ENCODE data around the gene SIGMAR1.
"Not testable (repeated sequence)": the region's sequence is repeated elsewhere in the genome, so short reads cannot be mapped to it uniquely, and the experiment has no call there.

The SIGMAR1 gene

DNA sequence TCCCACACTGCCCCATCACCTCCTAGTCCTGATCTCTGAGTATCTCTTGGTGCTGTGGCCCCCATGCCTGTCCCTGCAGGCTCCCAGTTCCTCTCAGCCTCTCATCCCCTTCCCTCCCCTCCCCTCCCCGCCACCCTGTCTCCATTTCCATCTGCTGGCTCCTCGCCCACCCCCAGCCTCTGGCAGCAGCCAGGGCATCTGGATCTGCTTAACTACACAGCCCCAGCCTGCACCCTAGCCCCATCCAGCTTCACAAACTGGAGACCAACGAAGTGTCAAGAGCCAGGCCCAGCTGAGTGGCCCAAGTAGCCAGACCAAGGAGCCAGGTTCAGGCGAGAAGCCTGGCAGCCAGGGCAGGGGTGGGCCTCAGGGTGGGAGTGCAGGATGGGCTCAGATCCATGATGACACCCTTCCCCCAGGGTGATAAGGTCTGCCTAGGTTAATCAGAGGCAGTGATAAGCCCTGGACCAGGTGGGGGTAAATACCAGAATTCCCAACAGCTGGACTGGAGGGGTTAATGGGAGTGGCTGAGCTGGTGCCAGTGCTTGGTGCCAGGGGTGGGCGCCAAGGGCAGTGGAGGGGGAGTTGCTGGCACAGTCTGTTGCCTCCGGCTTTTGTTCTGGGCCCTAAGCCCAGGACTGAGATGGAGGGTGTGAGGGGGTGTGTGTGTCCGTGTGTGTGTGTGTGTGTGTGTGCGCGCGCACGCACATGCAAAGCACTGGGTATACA is 16.9 kb upstream of the SIGMAR1 start:
- no peak for DNase-seq

GRCh38 chr9:34653151-34654072 is 15.8 kb upstream of the SIGMAR1 start:
- DNase-seq = no peak

- DNase-seq = no peak
These were observed 15.0 kb upstream of the SIGMAR1 start for GRCh38 chr9:34652602-34653000.

- no peak for DNase-seq
These were observed 14.5 kb upstream of the SIGMAR1 start, which contains the start of gene IL11RA for GRCh38 chr9:34651876-34652601. TSS of gene IL11RA (plus strand) at chr9:34652185. CDS start at chr9:34655218, 3,033 bp downstream.

- DNase-seq = no peak
These were observed 13.7 kb upstream of the SIGMAR1 start for GRCh38 chr9:34651321-34651720.

DNA sequence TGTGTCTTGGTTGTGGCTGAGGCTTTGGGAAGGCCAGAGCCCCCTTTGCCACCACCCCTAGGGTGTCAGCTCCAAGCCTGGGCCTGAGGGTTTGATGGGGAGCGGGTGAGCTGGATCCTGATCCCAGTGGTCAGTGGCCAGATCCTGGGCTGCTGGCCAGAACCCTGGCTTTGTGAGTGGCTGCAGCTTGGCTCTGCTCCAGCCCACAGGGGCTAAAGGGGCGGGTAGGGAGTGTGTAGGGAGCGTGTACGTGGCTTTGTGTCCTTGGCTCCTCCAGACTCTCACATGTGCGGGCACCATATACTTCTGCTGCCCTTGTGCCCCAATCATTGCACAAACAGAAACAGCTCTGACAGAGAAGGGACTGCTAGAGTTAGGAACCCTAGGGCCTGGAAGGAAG is 13.2 kb upstream of the SIGMAR1 start:
- DNase-seq = no peak

DNA sequence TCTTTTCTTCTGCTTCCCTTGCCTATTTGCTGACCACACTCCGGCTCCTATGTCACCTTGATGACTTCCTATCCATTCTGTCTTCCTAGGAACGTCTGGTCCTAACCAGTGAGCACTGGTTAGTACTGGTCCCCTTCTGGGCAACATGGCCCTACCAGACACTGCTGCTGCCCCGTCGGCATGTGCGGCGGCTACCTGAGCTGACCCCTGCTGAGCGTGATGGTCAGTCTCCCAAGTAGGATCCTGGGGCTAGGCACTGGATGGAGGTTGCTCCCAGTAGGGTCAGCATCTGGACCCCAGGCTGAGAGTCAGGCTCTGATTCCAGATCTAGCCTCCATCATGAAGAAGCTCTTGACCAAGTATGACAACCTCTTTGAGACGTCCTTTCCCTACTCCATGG is 11.1 kb upstream of the SIGMAR1 start:
- no peak for DNase-seq

DNA sequence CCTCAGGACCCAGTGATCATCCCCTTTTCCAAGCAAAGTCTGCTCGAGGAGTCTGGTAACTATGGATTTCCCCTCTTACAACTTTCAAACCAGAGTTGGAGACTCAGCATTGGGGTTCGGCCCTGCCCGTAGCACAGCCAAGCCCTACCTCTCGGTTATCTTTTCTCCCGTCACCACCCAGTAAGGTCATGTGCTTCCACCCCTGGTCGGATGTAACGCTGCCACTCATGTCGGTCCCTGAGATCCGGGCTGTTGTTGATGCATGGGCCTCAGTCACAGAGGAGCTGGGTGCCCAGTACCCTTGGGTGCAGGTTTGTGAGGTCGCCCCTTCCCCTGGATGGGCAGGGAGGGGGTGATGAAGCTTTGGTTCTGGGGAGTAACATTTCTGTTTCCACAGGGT is 10.1 kb upstream of the SIGMAR1 start:
- no peak for DNase-seq

DNA sequence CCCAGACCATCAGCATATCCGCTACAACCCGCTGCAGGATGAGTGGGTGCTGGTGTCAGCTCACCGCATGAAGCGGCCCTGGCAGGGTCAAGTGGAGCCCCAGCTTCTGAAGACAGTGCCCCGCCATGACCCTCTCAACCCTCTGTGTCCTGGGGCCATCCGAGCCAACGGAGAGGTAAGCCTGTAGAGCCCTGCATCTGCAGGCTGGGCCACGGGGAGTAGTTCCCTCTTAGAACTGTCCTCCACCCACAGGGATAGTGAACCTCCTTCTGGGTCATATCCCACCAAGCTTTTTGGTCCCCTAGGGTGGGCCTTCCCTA is 9.5 kb upstream of the SIGMAR1 start:
- no peak for DNase-seq

DNA sequence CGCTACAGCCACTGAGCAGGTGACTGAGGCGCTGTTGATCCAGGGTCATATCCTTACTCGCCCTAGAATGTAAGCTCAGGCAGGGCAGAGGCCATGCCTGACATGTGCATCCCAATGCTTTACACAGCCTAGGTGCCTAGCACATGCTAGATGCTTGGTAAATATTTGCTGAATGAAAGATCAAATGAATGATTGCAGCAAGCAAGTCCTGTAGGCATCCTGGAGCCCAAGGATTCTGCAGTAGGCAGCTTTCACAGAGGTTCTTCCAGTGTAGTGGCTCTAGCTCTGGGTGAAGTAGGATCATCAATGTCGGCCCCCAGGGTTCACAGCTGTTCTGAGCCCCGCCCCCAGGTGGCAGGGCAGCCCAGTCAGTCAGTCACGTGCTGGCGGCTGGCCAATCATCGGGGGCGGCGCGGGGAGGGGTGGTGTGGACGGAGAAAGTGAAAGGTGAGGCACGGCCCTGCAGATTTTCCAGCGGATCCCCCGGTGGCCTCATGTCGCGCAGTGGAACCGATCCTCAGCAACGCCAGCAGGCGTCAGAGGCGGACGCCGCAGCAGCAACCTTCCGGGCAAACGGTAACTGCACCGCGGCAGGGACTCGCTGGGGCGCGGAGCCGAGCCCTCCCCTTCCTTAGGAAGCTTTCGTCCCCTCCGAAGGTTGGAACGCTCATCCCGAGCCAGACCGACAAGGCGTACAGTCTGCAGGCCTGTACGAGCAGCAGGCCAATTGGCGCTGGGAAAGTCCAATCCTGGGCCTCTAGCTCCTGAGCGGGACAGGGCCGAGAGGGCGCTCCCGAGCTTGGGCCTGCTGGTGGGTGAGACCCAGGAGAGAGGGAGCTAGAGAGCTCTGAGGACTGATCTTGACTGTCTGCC is 8.9 kb upstream of the SIGMAR1 start, which contains the start of gene GALT:
TSS of gene GALT (plus strand) at position 465 of the 873 bp plus-strand sequence. CDS start at position 495, 30 bp downstream.
- peak; percentile 96 for DNase-seq

DNA sequence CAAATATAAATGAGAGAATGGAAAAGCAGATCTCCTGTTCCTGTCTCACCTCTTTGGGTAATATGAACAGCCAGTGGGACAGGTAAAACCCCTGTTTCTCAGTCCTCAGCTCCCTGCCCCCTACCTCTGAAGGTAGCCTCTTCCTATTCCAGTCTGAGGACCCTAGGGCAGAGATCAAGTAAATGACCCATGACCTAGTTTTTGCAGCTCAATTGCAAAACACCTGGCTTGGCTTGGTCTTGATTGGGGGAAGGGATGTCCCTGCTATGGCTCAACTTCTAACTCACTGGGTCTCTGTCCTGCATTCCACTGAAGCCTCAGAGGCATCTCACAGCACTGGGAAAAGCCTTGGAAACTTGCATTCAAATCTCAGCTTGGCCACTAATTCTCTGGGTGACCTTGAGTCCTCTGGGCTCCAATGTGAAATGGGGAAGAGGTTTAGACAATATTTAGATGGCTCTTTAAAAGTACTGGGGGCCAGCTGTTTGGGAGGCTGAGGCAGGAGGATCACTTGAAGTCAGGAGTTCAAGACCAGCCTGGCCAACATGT is 7.3 kb upstream of the SIGMAR1 start:
- no peak for DNase-seq

GRCh38 chr9:34642679-34643078 is 5.1 kb upstream of the SIGMAR1 start:
- no peak for DNase-seq

GRCh38 chr9:34639322-34639721 is 1.7 kb upstream of the SIGMAR1 start:
- DNase-seq = not testable (repeated sequence)

DNA sequence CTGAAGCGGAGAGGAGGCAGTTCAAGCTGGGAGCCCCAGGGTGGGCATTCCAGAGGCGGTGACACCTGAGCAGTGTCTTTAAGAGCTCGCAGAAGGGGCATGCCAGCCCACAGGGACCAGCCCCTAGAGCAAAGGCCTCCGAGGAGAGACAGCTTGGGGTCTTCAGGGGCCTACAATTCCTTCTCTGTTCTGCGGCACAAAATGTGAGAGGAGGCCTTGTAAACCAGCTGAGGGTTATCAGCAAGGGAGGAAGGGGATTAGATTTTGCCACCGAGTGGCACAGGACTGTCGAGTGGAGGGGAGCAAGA is 505 bp upstream of the SIGMAR1 start:
- no peak for DNase-seq

- no peak for DNase-seq
These were observed 714 bp downstream of the SIGMAR1 start for GRCh38 chr9:34636791-34637355.

DNA sequence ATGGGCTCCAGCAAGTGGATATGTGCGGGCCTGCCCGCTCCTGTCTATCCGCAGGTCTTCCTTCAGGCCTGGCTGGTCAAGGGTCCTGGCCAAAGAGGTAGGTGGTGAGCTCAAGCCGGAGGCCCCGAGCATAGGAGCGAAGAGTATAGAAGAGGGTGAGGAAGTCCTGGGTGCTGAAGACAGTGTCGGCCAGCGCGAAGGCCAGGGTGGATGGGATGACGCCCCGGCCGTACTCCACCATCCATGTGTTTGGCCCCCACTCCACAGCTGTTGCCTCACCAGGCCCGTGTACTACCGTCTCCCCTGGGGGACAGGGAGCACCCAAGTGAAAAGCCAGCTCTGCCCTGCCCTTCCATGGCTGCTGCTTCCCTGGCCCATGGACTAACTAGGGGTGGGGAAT is 2.0 kb downstream of the SIGMAR1 start:
- no peak for DNase-seq

DNA sequence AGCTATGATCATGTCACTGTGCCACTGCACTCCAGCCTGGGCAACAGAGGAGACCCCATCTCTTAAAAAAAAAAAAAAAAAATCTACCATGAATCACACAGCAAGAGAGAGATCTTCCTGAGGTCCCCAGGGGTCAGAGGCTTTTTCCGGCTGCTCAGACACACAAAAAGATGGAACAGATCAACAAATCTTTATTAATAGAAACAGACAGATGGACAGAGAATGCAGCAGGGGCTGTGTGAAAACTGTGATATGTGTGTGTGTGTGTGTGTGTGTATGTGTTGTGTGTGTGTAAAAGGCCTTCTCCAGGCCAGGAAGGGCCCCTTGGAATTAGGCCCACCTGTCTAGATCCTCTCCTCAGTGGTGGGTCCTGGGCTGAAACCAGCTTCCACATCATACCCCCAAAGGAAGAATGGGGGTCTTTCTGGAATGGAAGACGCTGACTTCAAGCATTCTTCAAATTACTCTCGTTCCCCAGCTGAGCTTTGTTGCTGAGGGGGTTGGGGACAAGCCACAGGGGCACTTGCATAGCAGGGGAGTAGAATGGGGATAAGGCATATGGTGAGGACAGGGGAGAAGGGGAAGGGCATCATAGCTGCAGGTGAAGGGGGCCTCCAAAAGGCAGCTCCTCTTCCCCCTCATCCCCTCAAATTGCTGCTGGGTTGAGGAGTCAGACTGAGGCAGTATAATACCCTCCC is 2.9 kb downstream of the SIGMAR1 start:
- no peak for DNase-seq

- DNase-seq = no peak
These were observed 3.6 kb downstream of the SIGMAR1 start for GRCh38 chr9:34633851-34634550.

GRCh38 chr9:34633166-34633565 is 4.4 kb downstream of the SIGMAR1 start:
- DNase-seq = no peak

- no peak for DNase-seq
These were observed 7.0 kb downstream of the SIGMAR1 start for GRCh38 chr9:34630402-34631154.

Measured in activated gamma-delta T cell (primary cell).